HG02938 (cell line): Measurements from ENCODE around the gene TMEM38A.
"Not testable (repeated sequence)": the region's sequence is repeated elsewhere in the genome, so short reads cannot be mapped to it uniquely, and the experiment has no call there.

Source experiments
- ATAC-seq: cut with Tn5 transposase; IDR thresholded peaks from one replicate; pipeline ENCODE4 v1.9.1; 2021; ENCODE audit warnings: mild to moderate bottlenecking, moderate library complexity; ENCODE audit not compliant: unreplicated experiment

TMEM38A gene

DNA sequence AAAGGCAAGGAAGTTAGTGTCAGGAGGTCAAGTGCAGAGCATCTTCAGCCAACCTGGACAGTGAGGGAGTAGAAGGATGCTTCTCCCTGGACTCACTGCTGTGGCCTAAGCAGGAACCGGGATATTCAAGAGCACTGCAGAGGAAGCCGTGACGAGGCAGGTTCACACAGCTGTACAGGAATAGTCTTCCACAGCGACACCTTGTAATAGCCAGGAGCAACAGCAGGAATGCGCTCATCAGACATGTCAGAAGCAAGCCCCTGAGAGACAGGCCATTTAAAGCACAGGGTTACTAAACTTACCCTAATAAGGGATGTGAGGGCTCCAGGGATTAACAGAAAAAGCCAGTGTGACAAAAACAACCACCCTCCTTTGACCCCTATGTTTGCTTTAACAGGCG lies 29.5 kb upstream of the TMEM38A start:
- no peak for ATAC-seq

DNA sequence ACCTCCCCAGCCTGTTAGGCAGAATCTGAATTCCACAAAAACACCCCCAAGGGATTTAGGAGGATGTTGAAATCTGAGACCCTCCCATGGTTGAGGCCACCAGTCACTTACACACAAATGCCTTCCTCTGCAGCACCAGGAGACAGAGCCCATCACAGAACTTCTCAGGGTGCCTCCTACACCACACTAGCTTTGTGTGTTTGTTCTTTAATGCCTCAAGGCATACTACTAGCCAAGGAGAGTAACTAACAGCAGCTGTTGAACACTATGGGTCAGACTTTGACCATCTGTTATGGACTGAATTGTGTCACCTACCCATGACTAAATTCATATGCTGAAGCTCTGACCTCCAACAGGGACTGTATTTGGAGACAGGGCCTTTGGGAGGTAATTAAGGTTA lies 23.4 kb upstream of the TMEM38A start:
- no peak for ATAC-seq

DNA sequence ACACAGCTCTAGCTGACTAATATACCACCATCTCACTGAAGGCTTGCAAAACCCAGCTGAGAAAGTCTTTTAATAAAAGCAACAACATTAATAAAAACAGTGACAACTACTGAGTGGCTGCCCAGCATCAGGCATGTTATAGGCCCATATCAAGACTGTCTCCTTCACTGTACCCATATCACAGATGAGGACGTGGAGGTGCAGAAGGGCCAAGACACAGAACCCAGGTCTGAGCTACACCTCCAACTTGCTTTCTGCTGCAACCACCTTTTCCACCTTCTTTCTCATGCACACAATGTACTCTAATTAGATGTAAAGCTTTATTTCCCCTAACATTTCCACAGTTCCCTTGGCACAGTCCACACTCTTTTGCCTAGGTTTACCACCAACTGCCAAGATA lies 22.3 kb upstream of the TMEM38A start:
- no peak for ATAC-seq

DNA sequence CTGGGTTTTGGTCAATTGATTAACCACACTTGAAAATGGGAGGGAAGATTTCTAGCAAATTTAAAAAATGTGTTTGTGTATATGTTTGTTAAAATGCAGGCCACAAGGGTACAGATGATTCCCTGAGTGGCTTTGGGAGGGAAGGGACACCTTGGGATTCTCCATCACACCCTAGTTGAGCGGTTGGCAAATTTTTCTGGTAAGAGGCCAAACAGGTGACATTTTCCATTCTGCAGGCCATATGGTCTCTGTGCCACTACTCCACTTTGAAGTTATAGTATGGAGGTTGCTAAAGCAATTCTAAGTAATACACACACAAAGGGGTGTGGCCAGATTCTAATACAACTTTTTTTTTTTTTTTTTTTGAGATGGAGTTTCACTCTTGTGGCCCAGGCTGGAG lies 20.0 kb upstream of the TMEM38A start:
- no peak for ATAC-seq

DNA sequence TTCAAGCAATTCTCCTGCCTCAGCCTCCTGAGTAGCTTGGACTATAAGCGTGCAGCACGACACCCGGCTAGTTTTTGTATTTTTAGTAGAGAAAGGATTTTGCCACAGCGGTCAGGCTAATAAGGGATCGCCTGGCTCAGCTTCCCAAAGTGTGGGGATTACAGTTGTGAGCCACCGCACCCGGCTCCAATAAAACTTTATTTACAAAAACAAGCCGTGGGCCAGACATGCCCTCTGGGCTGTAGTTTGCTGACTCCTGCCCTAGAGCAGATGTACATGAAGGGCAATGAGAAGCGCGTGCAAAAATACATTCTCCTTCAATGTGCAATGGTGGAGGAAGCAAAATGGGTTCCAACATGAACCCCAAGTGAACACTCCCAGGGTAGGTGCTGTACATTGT lies 19.2 kb upstream of the TMEM38A start:
- ATAC-seq, result no peak

DNA sequence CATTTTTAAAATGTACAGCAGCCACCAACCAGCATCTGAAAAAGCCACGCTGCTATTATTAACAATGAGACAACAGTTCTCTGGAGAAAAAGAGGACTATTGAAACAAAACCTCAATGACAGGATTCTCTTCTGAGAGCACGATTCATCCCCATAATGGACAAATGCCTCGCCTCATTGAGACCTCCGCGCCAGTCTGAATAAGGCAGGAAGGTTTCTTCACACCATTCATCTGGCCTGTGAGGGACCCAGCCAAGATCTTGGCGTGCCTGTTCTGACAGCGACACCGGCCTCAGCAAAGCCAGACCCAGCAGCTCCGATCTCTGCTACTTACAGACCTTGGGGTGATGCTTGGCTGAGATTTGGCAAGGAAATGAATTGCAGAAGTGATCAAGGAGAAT lies 15.8 kb upstream of the TMEM38A start:
- no peak for ATAC-seq

DNA sequence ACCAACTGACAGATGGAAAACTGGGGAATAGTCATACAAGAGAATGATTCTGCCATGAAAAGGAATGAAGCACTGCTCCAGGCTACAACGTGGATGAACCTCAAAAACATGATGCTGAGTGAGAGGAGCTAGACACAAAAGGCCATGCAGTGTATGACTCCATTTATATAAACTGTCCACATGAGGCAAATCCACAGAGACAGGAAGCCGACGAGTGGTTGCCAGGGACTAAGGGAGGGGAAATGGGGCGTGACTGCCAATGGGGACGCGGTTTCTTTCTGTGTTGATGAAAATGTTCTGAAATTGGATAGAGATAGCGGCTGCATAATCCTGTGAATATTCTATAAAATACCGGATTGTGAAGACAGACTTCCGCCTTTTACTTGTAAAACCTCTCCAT lies 11.2 kb upstream of the TMEM38A start:
- ATAC-seq, result no peak

DNA sequence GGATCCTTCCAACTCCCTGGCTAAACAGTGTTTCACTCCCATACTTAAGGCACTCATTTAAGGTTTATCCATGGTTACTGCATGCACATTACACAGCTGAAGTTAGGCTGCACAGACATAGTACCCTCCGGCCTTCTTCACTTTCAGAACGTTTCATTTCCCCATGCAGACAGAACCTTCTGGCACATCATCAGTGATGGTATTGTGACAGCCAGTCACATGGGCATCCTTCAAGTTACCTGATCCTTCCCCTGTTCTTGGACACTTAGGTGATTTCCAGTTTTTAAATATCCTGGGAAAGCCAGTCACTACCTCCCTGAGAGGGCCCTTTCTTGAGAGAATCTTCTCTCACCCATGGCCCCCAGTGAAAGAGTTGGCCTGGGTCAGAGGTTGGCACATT lies 10.1 kb upstream of the TMEM38A start:
- ATAC-seq, result no peak

DNA sequence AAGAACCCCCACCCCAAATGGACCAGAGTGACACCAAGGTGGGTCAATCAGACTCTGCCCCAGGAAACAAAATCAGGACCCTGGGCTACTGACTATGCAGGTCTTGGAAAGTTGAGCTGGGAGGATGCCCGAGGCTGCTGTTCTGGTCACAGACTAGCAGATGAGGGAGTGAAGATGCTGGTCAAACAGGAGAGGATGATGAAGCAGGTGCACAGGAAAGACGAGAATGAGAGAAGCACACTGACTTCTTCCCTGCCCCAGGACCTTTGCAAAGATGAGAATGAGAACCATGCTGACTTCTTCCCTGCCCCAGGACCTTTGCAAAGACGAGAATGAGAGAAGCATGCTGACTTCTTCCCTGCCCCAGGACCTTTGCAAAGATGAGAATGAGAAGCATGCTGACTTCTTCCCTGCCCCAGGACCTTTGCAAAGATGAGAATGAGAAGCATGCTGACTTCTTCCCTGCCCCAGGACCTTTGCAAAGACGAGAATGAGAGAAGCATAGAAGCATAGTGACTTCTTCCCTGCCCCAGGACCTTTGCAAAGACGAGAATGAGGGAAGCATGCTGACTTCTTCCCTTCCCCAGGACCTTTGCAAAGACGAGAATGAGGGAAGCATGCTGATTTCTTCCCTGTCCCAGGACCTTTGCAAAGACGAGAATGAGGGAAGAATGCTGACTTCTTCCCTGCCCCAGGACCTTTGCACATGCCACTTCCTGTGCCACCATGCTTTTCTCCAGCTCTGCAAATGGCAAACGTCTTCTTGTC lies 9.3 kb upstream of the TMEM38A start:
- ATAC-seq, result not testable (repeated sequence)

DNA sequence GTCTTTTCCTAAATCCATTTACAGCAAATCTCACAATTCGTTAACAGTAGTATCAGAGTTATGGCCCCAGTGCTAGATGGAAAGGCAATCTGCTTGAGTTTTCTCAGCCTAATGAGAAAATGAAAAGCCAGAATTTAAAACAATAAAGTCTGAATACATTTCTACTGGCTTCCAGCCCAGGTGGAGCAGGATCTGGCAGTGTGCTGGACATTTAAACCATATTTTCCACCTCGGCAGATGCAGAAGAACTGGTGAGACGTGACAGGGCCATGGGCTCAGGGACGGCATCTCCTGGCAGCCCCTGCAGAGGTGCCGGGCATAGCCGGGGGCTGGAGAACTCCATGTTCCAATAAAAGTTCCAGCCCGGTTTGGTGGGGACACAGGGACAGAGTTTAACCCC lies 8.1 kb upstream of the TMEM38A start:
- ATAC-seq, result no peak

DNA sequence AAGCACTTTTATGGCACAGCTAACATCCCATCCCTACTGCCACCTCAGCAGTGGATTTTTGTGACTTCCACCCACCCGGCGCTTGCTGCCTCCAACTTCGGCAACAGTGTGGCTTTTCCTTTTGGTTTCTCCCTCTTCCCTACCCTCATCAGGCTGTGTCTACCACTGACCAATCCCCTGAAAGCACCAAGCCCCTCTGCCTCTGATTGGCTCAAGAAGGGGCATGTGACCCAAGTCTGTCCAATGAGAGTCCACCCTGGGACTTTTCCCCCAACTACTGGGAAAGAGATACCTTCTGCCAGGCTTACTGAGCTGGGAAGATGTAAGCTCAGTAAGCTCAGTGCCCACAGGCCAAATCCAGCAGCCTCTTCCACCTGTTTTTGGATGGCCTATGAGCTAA lies 6.8 kb upstream of the TMEM38A start:
- ATAC-seq, result no peak

DNA sequence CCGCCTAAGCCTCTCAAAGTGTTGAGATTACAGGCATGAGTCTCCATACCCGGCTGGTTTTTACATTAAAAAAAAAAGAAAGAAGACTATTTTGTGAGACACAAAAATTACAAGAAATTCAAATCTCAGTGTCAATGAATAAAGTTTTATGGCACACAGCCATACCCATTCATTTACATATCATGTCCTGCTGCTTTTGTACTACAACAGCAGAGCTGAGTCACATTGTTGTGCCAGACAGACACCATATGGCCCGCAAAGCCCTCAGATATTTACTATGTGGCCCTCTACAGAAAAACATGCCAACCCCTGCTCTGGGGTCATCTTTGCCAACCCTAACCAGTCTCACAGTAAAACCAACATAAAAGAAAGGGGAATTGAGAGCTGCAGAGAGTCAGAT lies 6.3 kb upstream of the TMEM38A start:
- ATAC-seq, result no peak

DNA sequence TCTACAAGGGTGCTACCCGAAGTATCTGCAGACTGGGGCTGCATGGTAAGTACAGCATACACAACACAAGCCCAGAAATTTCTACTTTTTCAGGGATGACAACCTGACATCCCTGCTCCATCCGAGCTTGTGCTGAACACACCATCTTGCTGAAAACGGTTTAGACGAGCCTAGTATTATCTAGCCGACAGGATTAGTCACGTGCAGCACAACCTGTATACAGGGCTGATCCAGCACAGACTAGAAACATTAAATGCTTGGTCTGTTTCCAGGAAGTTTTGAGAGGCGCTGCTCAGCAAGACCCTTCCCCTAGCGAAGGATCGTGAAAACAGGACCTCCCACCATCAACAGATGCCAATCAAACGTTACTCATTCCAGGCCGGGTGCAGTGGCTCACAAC lies 5.2 kb upstream of the TMEM38A start:
- no peak for ATAC-seq

DNA sequence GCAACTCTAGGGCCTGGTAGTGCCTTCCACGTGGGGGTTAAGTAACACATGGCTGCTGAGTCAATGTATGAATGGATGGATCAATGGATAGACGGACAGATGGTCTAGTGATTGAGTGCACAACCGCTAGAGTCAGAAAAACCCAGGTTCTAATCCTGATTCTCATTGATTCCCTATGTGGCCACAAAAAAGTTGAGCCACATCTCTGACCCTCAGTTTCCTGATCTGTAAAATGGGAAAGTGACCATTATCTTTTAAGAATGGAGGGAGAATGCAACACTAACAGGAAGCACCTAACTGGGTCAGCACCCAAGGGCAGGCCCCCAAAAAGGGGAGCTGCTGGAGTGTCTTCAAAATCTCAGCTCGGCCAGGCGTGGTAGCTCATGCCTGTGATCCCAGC lies 3.6 kb upstream of the TMEM38A start:
- no peak for ATAC-seq

DNA sequence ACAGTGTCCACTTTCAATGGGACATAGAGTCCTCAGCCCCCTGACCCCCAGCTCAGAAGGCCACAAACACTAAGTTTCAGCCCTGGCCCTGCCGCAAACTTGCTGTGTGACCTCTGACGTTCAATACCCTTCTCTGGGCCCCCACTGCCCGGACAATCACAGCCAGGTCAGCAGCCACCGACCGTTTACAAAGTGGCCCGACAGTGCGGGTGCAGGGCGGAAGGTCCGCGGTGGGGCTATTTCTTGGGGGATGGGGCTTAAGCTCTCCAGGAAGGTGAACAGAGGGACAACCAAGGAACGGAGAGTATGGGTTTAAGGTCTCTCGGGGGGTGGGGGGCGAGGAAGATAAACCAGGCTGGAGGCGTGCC lies 1.5 kb upstream of the TMEM38A start:
- no peak for ATAC-seq

DNA sequence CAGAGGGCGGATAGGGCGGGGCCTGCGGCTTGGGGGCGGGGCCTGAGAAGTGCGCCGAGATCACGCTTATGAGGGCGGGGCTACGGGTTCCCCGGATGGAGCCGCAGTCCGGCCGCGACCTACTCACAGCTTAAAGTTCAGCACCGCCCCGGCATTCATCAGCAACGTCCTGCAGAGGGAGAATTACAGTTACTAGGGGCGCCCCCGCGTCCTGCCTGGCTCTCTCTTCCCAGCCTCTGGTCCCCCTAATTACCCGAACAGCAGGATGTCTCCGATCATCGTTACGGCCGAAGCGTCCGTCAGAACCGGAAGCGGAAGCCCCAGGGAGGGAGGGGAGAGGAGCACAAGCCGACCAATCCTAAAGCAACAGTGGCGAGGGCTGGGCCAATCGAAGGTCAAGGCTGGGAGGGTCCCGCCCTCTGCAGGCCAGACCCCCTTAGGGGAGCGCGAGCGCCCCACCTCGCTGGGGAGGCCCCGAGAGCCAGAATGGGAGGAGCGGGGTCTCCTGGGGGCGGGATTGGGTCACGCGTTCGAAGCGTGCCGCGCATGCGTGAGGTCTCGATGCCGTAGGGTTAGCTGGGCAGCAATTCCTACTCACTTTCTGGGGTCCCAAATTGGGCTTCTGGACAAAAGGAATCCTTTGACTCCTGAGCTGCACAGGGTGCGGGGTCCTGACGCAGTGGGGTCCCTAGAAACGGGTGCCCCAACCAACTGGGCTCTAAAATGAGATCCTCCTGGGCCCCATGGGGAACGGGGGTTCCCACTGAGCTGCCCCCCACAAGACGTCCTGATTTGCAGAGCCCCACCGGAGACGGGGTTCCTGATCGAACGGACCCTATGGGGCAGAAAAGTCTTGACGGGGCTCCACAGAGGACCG lies 869 bp upstream of the TMEM38A start, which contains the start of gene SMIM7:
SMIM7 (minus strand) TSS at position 313 of the 877 bp plus-strand sequence; CDS start at position 279, 34 bp downstream.
- peak; percentile 84 for ATAC-seq

DNA sequence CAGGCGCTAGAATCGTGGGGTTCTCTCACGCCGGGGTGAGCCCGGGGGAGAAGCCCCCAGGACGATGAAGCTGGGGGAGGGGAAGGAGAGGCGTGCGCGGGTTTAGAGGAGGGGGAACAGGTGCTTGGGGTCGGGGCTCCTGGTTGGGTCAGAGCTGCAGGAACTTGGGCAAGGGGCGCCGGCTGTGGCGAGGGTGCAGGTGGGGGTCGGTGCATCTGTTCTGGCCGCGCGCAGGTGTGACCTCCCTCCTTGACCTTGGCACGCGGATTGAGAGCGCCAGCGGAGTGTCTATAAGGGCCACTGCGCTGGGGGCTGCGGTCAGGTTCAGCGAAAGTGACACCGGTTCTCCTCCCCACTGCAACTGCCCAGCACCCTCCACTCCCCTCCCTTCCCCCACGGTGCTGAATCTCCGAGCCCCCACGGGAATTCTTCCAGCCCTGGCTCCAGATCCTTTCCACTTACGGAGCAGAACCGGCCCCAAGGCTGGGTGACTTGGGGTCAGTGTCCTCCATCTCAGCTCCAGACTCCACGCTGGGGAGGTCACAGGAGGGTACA lies 618 bp downstream of the TMEM38A start:
- no peak for ATAC-seq

DNA sequence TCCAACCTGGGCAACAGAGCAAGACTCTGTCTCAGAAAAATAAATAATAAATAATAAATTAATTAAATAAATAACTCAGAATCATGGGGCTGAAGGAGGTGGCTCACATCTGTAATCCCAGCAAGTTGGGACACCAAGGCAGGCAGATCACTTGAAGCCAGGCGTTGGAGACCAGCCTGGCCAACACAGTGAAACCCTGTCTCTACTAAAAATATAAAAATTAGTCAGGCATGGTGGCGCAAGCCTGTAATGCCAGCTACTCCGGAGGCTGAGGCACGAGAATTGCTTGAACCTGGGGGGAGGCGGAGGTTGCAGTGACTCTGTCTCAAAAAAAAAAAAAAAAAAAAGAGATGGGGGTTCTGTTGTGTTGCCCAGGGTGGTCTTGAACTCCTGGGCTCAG lies 7.2 kb downstream of the TMEM38A start:
- no peak for ATAC-seq

DNA sequence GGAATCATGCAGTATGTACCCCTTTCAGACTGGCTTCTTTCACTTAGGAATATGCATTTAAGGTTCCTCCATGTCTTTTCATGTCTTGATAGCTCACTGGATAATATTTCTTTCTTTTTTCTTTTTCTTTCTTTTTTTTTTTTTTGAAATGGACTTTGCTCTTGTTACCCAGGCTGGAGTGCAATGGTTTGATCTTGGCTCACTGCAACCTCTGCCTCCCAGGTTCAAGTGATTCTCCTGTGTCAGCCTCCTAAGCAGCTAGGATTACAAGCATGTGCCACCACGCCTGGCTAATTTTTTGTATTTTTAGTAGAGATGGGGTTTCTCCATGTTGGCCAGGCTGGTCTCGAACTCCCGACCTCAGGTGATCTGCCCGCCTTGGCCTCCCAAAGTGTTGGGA lies 7.8 kb downstream of the TMEM38A start:
- not testable (repeated sequence) for ATAC-seq

DNA sequence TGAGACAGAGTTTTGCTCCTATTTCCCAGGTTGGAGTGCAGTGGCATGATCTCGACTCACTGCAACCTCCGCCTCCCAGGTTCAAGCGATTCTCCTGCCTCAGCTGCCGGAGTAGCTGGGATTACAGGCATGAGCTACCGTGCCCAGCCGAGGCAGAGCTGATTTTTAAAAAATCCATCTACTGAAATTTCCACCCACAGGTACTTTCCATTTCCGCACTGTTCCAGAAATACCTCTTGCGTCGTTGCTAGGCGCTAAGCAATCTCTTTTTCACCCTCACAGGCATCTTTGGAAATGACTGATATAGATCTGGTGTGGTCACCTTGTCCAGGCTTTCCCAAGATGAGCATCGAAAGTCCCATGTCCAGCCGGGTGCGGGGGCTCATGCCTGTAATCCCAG lies 9.4 kb downstream of the TMEM38A start:
- no peak for ATAC-seq

DNA sequence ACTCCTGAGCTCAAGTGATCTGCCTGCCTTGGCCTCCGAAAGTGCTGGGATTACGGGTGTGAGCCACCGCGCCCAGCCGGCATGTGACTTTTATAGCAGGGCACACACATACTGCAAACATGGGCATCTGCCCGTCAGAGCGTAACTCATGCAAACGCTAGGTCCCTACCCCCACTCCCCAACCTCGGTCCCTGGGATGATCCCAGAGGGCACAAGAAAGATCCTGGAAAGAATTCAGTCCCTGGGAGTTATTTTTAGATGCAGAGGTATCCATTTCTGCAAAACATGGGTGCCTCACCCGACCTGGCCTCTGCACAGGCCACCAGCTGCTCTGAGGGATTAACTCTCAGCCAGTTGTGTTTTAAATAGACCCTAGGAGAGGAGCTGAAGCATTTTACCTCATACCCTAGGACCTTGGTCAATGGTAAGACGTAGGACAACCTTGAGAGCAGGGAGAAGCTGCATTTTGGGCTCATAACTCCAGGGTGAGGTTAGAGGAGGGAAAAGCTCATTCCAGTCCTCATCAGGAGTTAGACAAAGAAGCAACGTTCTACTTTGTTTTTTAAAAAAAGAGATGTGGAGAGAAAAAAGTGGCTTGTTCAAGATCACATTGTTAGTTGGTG lies 10.8 kb downstream of the TMEM38A start:
- no peak for ATAC-seq
